Measurements from ENCODE around the gene HFE. TPM values are rescaled to one million over a fixed set of nuclear protein-coding genes. Genes with fewer than 3 reads are reported as not detected.

The HFE gene
- total and polyA plus RNA-seq, 2 of the 13 experiments (the other 11 are each of a cell fraction or from before 2014, with no cell fraction given) = 3.7 to 6.3 TPM

- TF ChIP-seq ZNF609 (CRISPR knock-in tag; IDR thresholded peaks at IDR 0.05; ENCODE audit: borderline replicate concordance) (peak; percentile 35; the same call in 1 of the 2 replicates), MED1 (CRISPR knock-in tag; IDR thresholded peaks at IDR 0.05) (peak; percentile 74), STAG1 (CRISPR knock-in tag; IDR thresholded peaks at IDR 0.05) (no peak), ZSCAN9 (CRISPR knock-in tag; IDR thresholded peaks at IDR 0.05; ENCODE audit: borderline replicate concordance) (0 out of 2 replicates have a peak, but pooled peaks have one; percentile 6), KLF16 (CRISPR knock-in tag; IDR thresholded peaks at IDR 0.05) (peak in 1 of 2 experiments; percentile 37; a peak in 2 of 4 replicates), ATF6 (CRISPR knock-in tag; conservative IDR thresholded peaks at IDR 0.05) (no peak), FOXA3 (CRISPR knock-in tag; IDR thresholded peaks at IDR 0.05) (peak; percentile 78; the same call in 1 of the 2 replicates), ZNF770 (CRISPR knock-in tag; IDR thresholded peaks at IDR 0.05) (peak; percentile 5; the same call in 1 of the 2 replicates), NR2F6 (IDR thresholded peaks at IDR 0.05) (peak; percentile 21; the same call in 1 of the 2 replicates), NR2F6 (CRISPR knock-in tag; IDR thresholded peaks at IDR 0.05) (no peak), SIN3A (IDR thresholded peaks at IDR 0.05; ENCODE audit: borderline replicate concordance, low read depth, low read length) (peak; percentile 73; the same call in 1 of the 2 replicates), PHF5A (CRISPR knock-in tag; IDR thresholded peaks at IDR 0.05; ENCODE audit: low read depth, unreplicated experiment) (peak; percentile 50), ATF5 (CRISPR knock-in tag; IDR thresholded peaks at IDR 0.05; ENCODE audit: low read depth) (no peak), ZNF329 (CRISPR knock-in tag; IDR thresholded peaks at IDR 0.05; ENCODE audit: low read depth) (no peak), FOXP1 (IDR thresholded peaks at IDR 0.05) (peak; percentile 36; the same call in 1 of the 2 replicates), FOXP1 (CRISPR knock-in tag; IDR thresholded peaks at IDR 0.05) (peak; percentile 78), FOSL2 (CRISPR knock-in tag; IDR thresholded peaks at IDR 0.05) (peak; percentile 87), BCL6 (CRISPR knock-in tag; IDR thresholded peaks at IDR 0.05) (no peak), ATF3 (CRISPR knock-in tag; IDR thresholded peaks at IDR 0.05) (peak; percentile 16; the same call in 1 of the 2 replicates), CEBPB (IDR thresholded peaks at IDR 0.05; ENCODE audit: borderline replicate concordance, low read depth, low read length) (no peak), ZNF17 (CRISPR knock-in tag; IDR thresholded peaks at IDR 0.05) (no peak)
Observed at GRCh38 chr6:26121141-26122004, 34.1 kb downstream of the HFE start (continued).
